Activated T-cell treated with anti-CD3 and anti-CD28 coated beads, Interleukin-2, amount 50 U/mL, for 24 hours (primary cell): ENCODE data around the gene PCDHGA2.
"Not testable (repeated sequence)": the region's sequence is repeated elsewhere in the genome, so short reads cannot be mapped to it uniquely, and the experiment has no call there.

Experiments used
- DNase-seq: peaks from one replicate; pipeline ENCODE4 v3.0.0-alpha.2; 2020
- H3K27ac Mint-ChIP-seq: 2 replicates; pipeline ENCODE4 v1.8.0; 2020; ENCODE audit warnings: mild to moderate bottlenecking, mixed read lengths
- H3K27me3 Mint-ChIP-seq: 2 replicates; pipeline ENCODE4 v1.8.0; 2020; ENCODE audit warnings: mixed read lengths
- H3K36me3 Mint-ChIP-seq: 2 replicates; pipeline ENCODE4 v1.8.0; 2020; ENCODE audit warnings: low read depth, mixed read lengths
- H3K4me1 Mint-ChIP-seq: 2 replicates; pipeline ENCODE4 v1.8.0; 2020; ENCODE audit warnings: low read depth, mixed read lengths
- H3K4me3 Mint-ChIP-seq: 2 replicates; pipeline ENCODE4 v1.8.0; 2020; ENCODE audit warnings: mild to moderate bottlenecking, moderate library complexity, mixed read lengths
- H3K9me3 Mint-ChIP-seq: 2 replicates; pipeline ENCODE4 v1.8.0; 2020; ENCODE audit warnings: mixed read lengths

Gene PCDHGA2

GRCh38 chr5:141332571-141332970 is 6.0 kb upstream of the PCDHGA2 start:
- Mint-ChIP-seq H3K36me3 (peaks cover 23% of the 10 kb centered on the region), H3K27me3 (peaks cover 92% of the 10 kb centered on the region), H3K9me3 (peaks cover 62% of the 10 kb centered on the region)
- H3K4me1 Mint-ChIP-seq, H3K27ac Mint-ChIP-seq, DNase-seq, H3K4me3 Mint-ChIP-seq: not testable (repeated sequence)

- not testable (repeated sequence) for H3K4me3 Mint-ChIP-seq, H3K27ac Mint-ChIP-seq, DNase-seq, H3K4me1 Mint-ChIP-seq
- Mint-ChIP-seq H3K36me3 (peaks cover 24% of the 10 kb centered on the region), H3K9me3 (peaks cover 74% of the 10 kb centered on the region), H3K27me3 (peaks cover 94% of the 10 kb centered on the region)
Observed at GRCh38 chr5:141340781-141341354, 2.3 kb downstream of the PCDHGA2 start.

- no peak overlapping the region for H3K27ac Mint-ChIP-seq
- peaks cover 4% of the 10 kb centered on the region for H3K4me1 Mint-ChIP-seq
- DNase-seq: no peak
- H3K36me3 Mint-ChIP-seq: peaks cover 24% of the 10 kb centered on the region
- peaks cover 94% of the 10 kb centered on the region for H3K27me3 Mint-ChIP-seq
- peaks cover 66% of the 10 kb centered on the region for H3K9me3 Mint-ChIP-seq
- H3K4me3 Mint-ChIP-seq: no peak overlapping the region
Observed at GRCh38 chr5:141342773-141343172, 4.2 kb downstream of the PCDHGA2 start.

GRCh38 chr5:141343242-141343952 is 4.8 kb downstream of the PCDHGA2 start, which contains the start of gene PCDHGA3:
TSS of gene PCDHGA3 (plus strand) at chr5:141343829. CDS start at chr5:141344034, 205 bp downstream.
- Mint-ChIP-seq H3K27me3 (peaks cover 92% of the 10 kb centered on the region), H3K9me3 (peaks cover 63% of the 10 kb centered on the region), H3K4me3 (peak within 1 kb of the TSS; percentile 48), H3K36me3 (peaks cover 23% of the 10 kb centered on the region), H3K27ac (no peak within 1 kb of the TSS), H3K4me1 (peaks cover 4% of the 10 kb centered on the region)
- no peak for DNase-seq

GRCh38 chr5:141343953-141344463 is 5.4 kb downstream of the PCDHGA2 start:
- H3K4me3 Mint-ChIP-seq: peak overlapping the region; percentile 48
- peaks cover 20% of the 10 kb centered on the region for H3K36me3 Mint-ChIP-seq
- peaks cover 4% of the 10 kb centered on the region for H3K4me1 Mint-ChIP-seq
- peaks cover 92% of the 10 kb centered on the region for H3K27me3 Mint-ChIP-seq
- DNase-seq: no peak
- no peak overlapping the region for H3K27ac Mint-ChIP-seq
- peaks cover 63% of the 10 kb centered on the region for H3K9me3 Mint-ChIP-seq

- Mint-ChIP-seq H3K27me3 (peaks cover 89% of the 10 kb centered on the region), H3K4me3 (no peak overlapping the region), H3K27ac (no peak overlapping the region)
Observed at GRCh38 chr5:141345327-141345726, 6.8 kb downstream of the PCDHGA2 start.

GRCh38 chr5:141346017-141346416 is 7.5 kb downstream of the PCDHGA2 start:
- H3K4me3 Mint-ChIP-seq, H3K27ac Mint-ChIP-seq, DNase-seq, H3K4me1 Mint-ChIP-seq: not testable (repeated sequence)
- Mint-ChIP-seq H3K9me3 (peaks cover 62% of the 10 kb centered on the region), H3K27me3 (peaks cover 91% of the 10 kb centered on the region), H3K36me3 (peaks cover 14% of the 10 kb centered on the region)

More at GRCh38 chr5:141345327-141345726, 6.8 kb downstream of the PCDHGA2 start:
- no peak for DNase-seq
- Mint-ChIP-seq H3K36me3 (peaks cover 15% of the 10 kb centered on the region), H3K4me1 (peaks cover 4% of the 10 kb centered on the region), H3K9me3 (peaks cover 58% of the 10 kb centered on the region)

- Mint-ChIP-seq H3K27ac (no peak within 1 kb of the TSS), H3K4me3 (peak within 1 kb of the TSS; percentile 47), H3K4me1 (no peaks in the 10 kb centered on the region), H3K27me3 (peaks cover 89% of the 10 kb centered on the region), H3K9me3 (peaks cover 38% of the 10 kb centered on the region), H3K36me3 (peaks cover 8% of the 10 kb centered on the region)
- no peak for DNase-seq
Observed at GRCh38 chr5:141349917-141350619, 11.5 kb downstream of the PCDHGA2 start, which contains the start of gene PCDHGB1. TSS of gene PCDHGB1 (plus strand) at chr5:141350099. CDS start at chr5:141350261, 162 bp downstream.

- peaks cover 46% of the 10 kb centered on the region for H3K9me3 Mint-ChIP-seq
- DNase-seq: no peak
- H3K36me3 Mint-ChIP-seq: peaks cover 7% of the 10 kb centered on the region
- no peaks in the 10 kb centered on the region for H3K4me1 Mint-ChIP-seq
- H3K27ac Mint-ChIP-seq: no peak overlapping the region
- H3K27me3 Mint-ChIP-seq: peaks cover 92% of the 10 kb centered on the region
- no peak overlapping the region for H3K4me3 Mint-ChIP-seq
Observed at GRCh38 chr5:141351591-141351990, 13.0 kb downstream of the PCDHGA2 start.

GRCh38 chr5:141354900-141355469 is 16.4 kb downstream of the PCDHGA2 start, which contains the start of gene PCDHGA4:
TSS of gene PCDHGA4 (plus strand) at chr5:141355021. CDS start at chr5:141355108, 87 bp downstream.
- H3K4me1 Mint-ChIP-seq: peaks cover 2% of the 10 kb centered on the region
- DNase-seq: no peak
- H3K36me3 Mint-ChIP-seq: peaks cover 7% of the 10 kb centered on the region
- H3K27ac Mint-ChIP-seq: no peak within 1 kb of the TSS
- H3K27me3 Mint-ChIP-seq: peaks cover 93% of the 10 kb centered on the region
- H3K4me3 Mint-ChIP-seq: no peak within 1 kb of the TSS
- H3K9me3 Mint-ChIP-seq: peaks cover 40% of the 10 kb centered on the region

- Mint-ChIP-seq H3K27me3 (peaks cover 93% of the 10 kb centered on the region), H3K9me3 (peaks cover 36% of the 10 kb centered on the region), H3K4me1 (peaks cover 2% of the 10 kb centered on the region), H3K27ac (no peak overlapping the region), H3K4me3 (no peak overlapping the region), H3K36me3 (peaks cover 10% of the 10 kb centered on the region)
- DNase-seq: no peak
Observed at GRCh38 chr5:141355641-141356040, 17.1 kb downstream of the PCDHGA2 start.

- Mint-ChIP-seq H3K27me3 (peaks cover 93% of the 10 kb centered on the region), H3K27ac (no peak overlapping the region), H3K4me1 (peaks cover 2% of the 10 kb centered on the region), H3K36me3 (peaks cover 14% of the 10 kb centered on the region), H3K9me3 (peaks cover 37% of the 10 kb centered on the region), H3K4me3 (no peak overlapping the region)
- no peak for DNase-seq
Observed at GRCh38 chr5:141356133-141356532, 17.6 kb downstream of the PCDHGA2 start.

- Mint-ChIP-seq H3K4me1 (peaks cover 2% of the 10 kb centered on the region), H3K36me3 (peaks cover 17% of the 10 kb centered on the region), H3K27me3 (peaks cover 91% of the 10 kb centered on the region), H3K4me3 (no peak overlapping the region), H3K27ac (no peak overlapping the region), H3K9me3 (peaks cover 41% of the 10 kb centered on the region)
- no peak for DNase-seq
Observed at GRCh38 chr5:141356950-141357349, 18.4 kb downstream of the PCDHGA2 start.

- Mint-ChIP-seq H3K9me3 (peaks cover 59% of the 10 kb centered on the region), H3K27me3 (peaks cover 93% of the 10 kb centered on the region), H3K27ac (no peak within 1 kb of the TSS), H3K4me3 (peak within 1 kb of the TSS; percentile 50), H3K4me1 (peaks cover 2% of the 10 kb centered on the region), H3K36me3 (peaks cover 27% of the 10 kb centered on the region)
- DNase-seq: no peak
Observed at GRCh38 chr5:141359790-141360426, 21.3 kb downstream of the PCDHGA2 start, which contains the start of gene PCDHGB2. TSS of gene PCDHGB2 (plus strand) at chr5:141359994. CDS start at chr5:141360136, 142 bp downstream.
